Activated CD8-positive, alpha-beta memory T cell treated with anti-CD3 and anti-CD28 coated beads, Interleukin-2, amount 10 ng/mL, durations not matched to agents 7 days and 5 days (primary cell): ENCODE measurements around the gene CRYGC. TPM values are rescaled to one million over a fixed set of nuclear protein-coding genes. Genes with fewer than 3 reads are reported as not detected.
"Not testable (repeated sequence)": the region's sequence is repeated elsewhere in the genome, so short reads cannot be mapped to it uniquely, and the experiment has no call there.

Experiments used
- ATAC-seq: fragments of 150-1000 bp; cut with Tn5 transposase; one replicate; pipeline ENCODE4 v1.10.0; 2021; ENCODE audit warnings: moderate library complexity
- CTCF ChIA-PET: fragments of 350-600 bp; sonication (Branson Sonifier 250); formaldehyde crosslinking; loops from one replicate; lab custom pipeline; 2021; ENCODE audit warnings: antibody characterized with exemption; lab: Charles Lee
- DNase-seq: peaks from one replicate; pipeline ENCODE4 v3.0.0-alpha.2; 2020
- H3K27ac Mint-ChIP-seq: one replicate; pipeline ENCODE4 v1.8.0; 2021; ENCODE audit warnings: mild to moderate bottlenecking, mixed read lengths
- H3K27me3 Mint-ChIP-seq: one replicate; pipeline ENCODE4 v1.8.0; 2021; ENCODE audit warnings: mixed read lengths
- H3K36me3 Mint-ChIP-seq: one replicate; pipeline ENCODE4 v1.8.0; 2021; ENCODE audit warnings: mild to moderate bottlenecking, mixed read lengths
- H3K4me1 Mint-ChIP-seq: one replicate; pipeline ENCODE4 v1.8.0; 2021; ENCODE audit warnings: mixed read lengths
- H3K4me3 Mint-ChIP-seq: one replicate; pipeline ENCODE4 v1.8.0; 2021; ENCODE audit warnings: mild to moderate bottlenecking, moderate library complexity, mixed read lengths
- H3K9me3 Mint-ChIP-seq: one replicate; pipeline ENCODE4 v1.8.0; 2022; ENCODE audit warnings: low read depth, mixed read lengths
- total RNA-seq, 2 experiments: library from RNA; stranded (reverse); gene quantifications; one replicate each; pipeline ENCODE4 v1.2.3, GENCODE V29; 2021

The CRYGC gene
- total RNA-seq, 2 experiments from 2014 or later, result not detected

DNA sequence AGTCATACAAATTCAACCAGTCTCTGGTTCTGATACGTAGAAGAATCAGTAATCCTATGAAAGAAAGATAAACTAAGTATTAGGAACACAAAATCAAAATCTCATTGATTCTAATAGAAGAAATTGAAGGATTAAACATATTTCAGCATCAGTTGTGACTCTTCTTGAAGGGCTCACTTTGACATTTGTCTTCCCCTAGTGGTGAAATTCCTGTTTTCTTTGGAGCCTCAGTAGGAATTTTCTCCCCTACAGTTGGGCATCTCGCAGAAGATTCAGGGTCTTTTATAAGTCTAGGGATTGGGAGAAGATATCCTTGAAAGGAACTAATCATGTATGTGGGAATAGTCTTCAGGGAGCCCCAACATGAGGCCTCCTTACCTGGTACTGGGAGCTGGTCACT, 19.2 kb upstream of the CRYGC start:
- no peak overlapping the region for H3K4me3 Mint-ChIP-seq

DNA sequence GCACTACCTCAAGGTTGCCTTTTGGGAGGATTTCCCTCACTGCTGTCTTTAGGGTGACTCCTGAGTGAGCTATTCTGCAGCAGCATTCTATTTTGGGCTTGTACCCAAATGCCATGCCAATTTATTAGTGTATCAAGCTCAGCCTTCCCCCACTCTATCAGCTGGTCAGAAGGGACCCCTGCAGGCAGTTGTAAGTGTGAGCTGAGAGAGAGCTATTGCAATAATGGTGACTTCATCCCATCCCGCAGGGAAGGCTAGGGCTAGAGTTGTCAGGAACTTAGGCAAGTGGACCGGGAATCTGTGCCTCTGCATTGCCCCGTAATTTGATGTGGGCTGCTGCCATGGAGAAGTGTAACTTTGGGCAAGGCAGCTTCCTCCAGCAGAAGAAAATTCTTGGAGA, 18.1 kb upstream of the CRYGC start:
- Mint-ChIP-seq H3K9me3 (peaks cover 1% of the 10 kb centered on the region), H3K36me3 (no peaks in the 10 kb centered on the region), H3K4me3 (no peak overlapping the region), H3K4me1 (no peaks in the 10 kb centered on the region), H3K27ac (no peak overlapping the region), H3K27me3 (peaks cover 9% of the 10 kb centered on the region)
- CTCF ChIA-PET, result no interaction called here
- no peak for ATAC-seq
- DNase-seq, result no peak

More for the DNA sequence above, 19.2 kb upstream of the CRYGC start:
- H3K9me3 Mint-ChIP-seq, result peaks cover 1% of the 10 kb centered on the region
- CTCF ChIA-PET, result no interaction called here
- no peak for DNase-seq
- no peaks in the 10 kb centered on the region for H3K4me1 Mint-ChIP-seq
- peaks cover 9% of the 10 kb centered on the region for H3K27me3 Mint-ChIP-seq
- no peak for ATAC-seq
- H3K36me3 Mint-ChIP-seq, result no peaks in the 10 kb centered on the region
- no peak overlapping the region for H3K27ac Mint-ChIP-seq

GRCh38 chr2:208147008-208147407, 17.4 kb upstream of the CRYGC start:
- DNase-seq (no peak), ATAC-seq (no peak)
- Mint-ChIP-seq H3K27ac (no peak overlapping the region), H3K4me1 (no peaks in the 10 kb centered on the region), H3K9me3 (peaks cover 1% of the 10 kb centered on the region), H3K36me3 (no peaks in the 10 kb centered on the region), H3K27me3 (peaks cover 5% of the 10 kb centered on the region), H3K4me3 (no peak overlapping the region)
- CTCF ChIA-PET, result no interaction called here

- Mint-ChIP-seq H3K27ac (no peak within 1 kb of the TSS), H3K4me1 (no peaks in the 10 kb centered on the region), H3K4me3 (no peak within 1 kb of the TSS), H3K36me3 (no peaks in the 10 kb centered on the region), H3K27me3 (no peaks in the 10 kb centered on the region), H3K9me3 (peaks cover 1% of the 10 kb centered on the region)
- CTCF ChIA-PET, result no interaction called here
- DNase-seq, result no peak
- ATAC-seq, result no peak
Observed at GRCh38 chr2:208146006-208146405, 16.4 kb upstream of the CRYGC start, which contains the start of gene CRYGB. Gene CRYGB (minus strand): TSS chr2:208146158. CDS start chr2:208146120, 38 bp downstream.

- ATAC-seq, result no peak
- CTCF ChIA-PET, result no interaction called here
Observed at GRCh38 chr2:208142925-208143799, 13.5 kb upstream of the CRYGC start.

GRCh38 chr2:208142240-208142924, 12.8 kb upstream of the CRYGC start:
- Mint-ChIP-seq H3K9me3 (no peaks in the 10 kb centered on the region), H3K36me3 (no peaks in the 10 kb centered on the region), H3K27me3 (no peaks in the 10 kb centered on the region), H3K4me1 (no peaks in the 10 kb centered on the region), H3K27ac (no peak overlapping the region), H3K4me3 (no peak overlapping the region)
- no peak for DNase-seq
- ATAC-seq, result no peak
- CTCF ChIA-PET, result no interaction called here

More at GRCh38 chr2:208142925-208143799, 13.5 kb upstream of the CRYGC start:
- no peak for DNase-seq
- no peak overlapping the region for H3K27ac Mint-ChIP-seq
- no peak overlapping the region for H3K4me3 Mint-ChIP-seq
- H3K4me1 Mint-ChIP-seq, result no peaks in the 10 kb centered on the region
- H3K9me3 Mint-ChIP-seq, result no peaks in the 10 kb centered on the region
- no peaks in the 10 kb centered on the region for H3K36me3 Mint-ChIP-seq
- no peaks in the 10 kb centered on the region for H3K27me3 Mint-ChIP-seq

GRCh38 chr2:208139447-208139846, 9.8 kb upstream of the CRYGC start:
- CTCF ChIA-PET, result no interaction called here
- ATAC-seq, result no peak
- H3K27me3 Mint-ChIP-seq, result no peaks in the 10 kb centered on the region
- no peaks in the 10 kb centered on the region for H3K36me3 Mint-ChIP-seq
- DNase-seq, result no peak
- no peaks in the 10 kb centered on the region for H3K9me3 Mint-ChIP-seq
- H3K27ac Mint-ChIP-seq, result no peak overlapping the region
- peaks cover 15% of the 10 kb centered on the region for H3K4me1 Mint-ChIP-seq
- no peak overlapping the region for H3K4me3 Mint-ChIP-seq

- peaks cover 18% of the 10 kb centered on the region for H3K4me1 Mint-ChIP-seq
- CTCF ChIA-PET, H3K27ac Mint-ChIP-seq, DNase-seq, H3K4me3 Mint-ChIP-seq, ATAC-seq, H3K27me3 Mint-ChIP-seq, H3K36me3 Mint-ChIP-seq, H3K9me3 Mint-ChIP-seq: not testable (repeated sequence)
Observed at GRCh38 chr2:208138334-208138733, 8.7 kb upstream of the CRYGC start.

DNA sequence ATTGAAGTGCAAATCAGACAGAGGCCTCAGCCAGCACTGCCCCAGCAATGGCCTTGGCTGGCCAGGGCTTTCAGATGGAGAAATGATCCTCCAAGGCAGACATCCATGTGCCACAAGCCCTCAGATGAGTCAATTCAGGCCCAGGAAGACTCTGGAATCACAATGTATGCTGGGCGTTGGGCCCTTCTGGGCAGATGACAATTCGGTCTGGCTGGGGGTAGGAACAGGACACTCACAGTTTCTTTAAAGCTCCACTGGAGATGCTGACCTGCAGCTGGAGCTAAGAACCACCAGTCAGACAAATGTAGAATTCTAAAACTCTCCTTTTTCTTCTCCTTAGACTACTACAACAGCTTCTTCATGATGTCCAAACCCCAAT, 7.1 kb upstream of the CRYGC start:
- Mint-ChIP-seq H3K9me3 (no peaks in the 10 kb centered on the region), H3K36me3 (no peaks in the 10 kb centered on the region), H3K27ac (no peak overlapping the region), H3K27me3 (peaks cover 5% of the 10 kb centered on the region), H3K4me1 (peaks cover 18% of the 10 kb centered on the region), H3K4me3 (no peak overlapping the region)
- DNase-seq (no peak), ATAC-seq (no peak)
- CTCF ChIA-PET, result no interaction called here

- Mint-ChIP-seq H3K36me3 (no peaks in the 10 kb centered on the region), H3K27ac (no peak overlapping the region), H3K4me3 (no peak overlapping the region), H3K9me3 (no peaks in the 10 kb centered on the region), H3K4me1 (peaks cover 18% of the 10 kb centered on the region), H3K27me3 (peaks cover 5% of the 10 kb centered on the region)
- ATAC-seq, result no peak
- CTCF ChIA-PET, result no interaction called here
- no peak for DNase-seq
Observed at GRCh38 chr2:208135794-208136715, 6.4 kb upstream of the CRYGC start.

GRCh38 chr2:208134928-208135586, 5.4 kb upstream of the CRYGC start:
- Mint-ChIP-seq H3K4me1 (peaks cover 18% of the 10 kb centered on the region), H3K27ac (peak overlapping the region; percentile 50), H3K27me3 (peaks cover 10% of the 10 kb centered on the region), H3K36me3 (no peaks in the 10 kb centered on the region), H3K9me3 (no peaks in the 10 kb centered on the region), H3K4me3 (no peak overlapping the region)
- DNase-seq (peak; percentile 70), ATAC-seq (peak; percentile 88)
- CTCF ChIA-PET, result interaction anchor here (0.7 to 1.0 kb wide), 3 partner anchors 34 to 238 kb away, joined by 3 to 5 read pairs (median 3); no protein-coding TSS in a partner anchor

- H3K36me3 Mint-ChIP-seq, result no peaks in the 10 kb centered on the region
- ATAC-seq (no peak), DNase-seq (no peak)
- no peaks in the 10 kb centered on the region for H3K9me3 Mint-ChIP-seq
- H3K4me1 Mint-ChIP-seq, result peaks cover 15% of the 10 kb centered on the region
- no peak overlapping the region for H3K4me3 Mint-ChIP-seq
- no peak overlapping the region for H3K27ac Mint-ChIP-seq
- CTCF ChIA-PET, result no interaction called here
- H3K27me3 Mint-ChIP-seq, result peaks cover 21% of the 10 kb centered on the region
Observed at GRCh38 chr2:208130712-208131110, 1.1 kb upstream of the CRYGC start.

DNA sequence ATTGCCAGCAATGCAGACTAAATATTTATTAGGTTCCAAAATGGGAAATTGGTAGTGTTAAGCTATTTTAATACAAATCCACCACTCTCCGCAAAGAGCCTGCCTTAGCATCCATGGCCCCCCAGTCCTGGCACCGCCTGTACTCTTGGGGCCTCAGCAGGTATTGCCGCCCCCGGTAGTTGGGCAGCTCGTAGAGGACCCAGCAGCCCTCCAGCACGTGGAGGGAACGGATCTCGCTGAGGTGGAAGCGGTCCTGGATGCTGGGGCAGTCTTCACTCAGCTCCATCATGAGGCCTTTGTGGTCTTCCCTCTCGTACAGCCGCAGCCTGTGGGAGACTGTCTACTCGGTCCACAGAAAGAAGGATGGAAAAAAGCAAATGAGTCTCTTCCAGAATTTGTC, 1.5 kb downstream of the CRYGC start:
- CTCF ChIA-PET, result no interaction called here
- Mint-ChIP-seq H3K9me3 (no peaks in the 10 kb centered on the region), H3K27me3 (peaks cover 39% of the 10 kb centered on the region), H3K4me3 (no peak overlapping the region), H3K4me1 (peaks cover 7% of the 10 kb centered on the region), H3K27ac (no peak overlapping the region), H3K36me3 (no peaks in the 10 kb centered on the region)
- DNase-seq (no peak), ATAC-seq (no peak)
